Measurements from ENCODE around the gene VSTM4.
A peak's percentile ranks its signal among the peaks of the same experiment; 100 is the strongest.

Gene VSTM4

DNA sequence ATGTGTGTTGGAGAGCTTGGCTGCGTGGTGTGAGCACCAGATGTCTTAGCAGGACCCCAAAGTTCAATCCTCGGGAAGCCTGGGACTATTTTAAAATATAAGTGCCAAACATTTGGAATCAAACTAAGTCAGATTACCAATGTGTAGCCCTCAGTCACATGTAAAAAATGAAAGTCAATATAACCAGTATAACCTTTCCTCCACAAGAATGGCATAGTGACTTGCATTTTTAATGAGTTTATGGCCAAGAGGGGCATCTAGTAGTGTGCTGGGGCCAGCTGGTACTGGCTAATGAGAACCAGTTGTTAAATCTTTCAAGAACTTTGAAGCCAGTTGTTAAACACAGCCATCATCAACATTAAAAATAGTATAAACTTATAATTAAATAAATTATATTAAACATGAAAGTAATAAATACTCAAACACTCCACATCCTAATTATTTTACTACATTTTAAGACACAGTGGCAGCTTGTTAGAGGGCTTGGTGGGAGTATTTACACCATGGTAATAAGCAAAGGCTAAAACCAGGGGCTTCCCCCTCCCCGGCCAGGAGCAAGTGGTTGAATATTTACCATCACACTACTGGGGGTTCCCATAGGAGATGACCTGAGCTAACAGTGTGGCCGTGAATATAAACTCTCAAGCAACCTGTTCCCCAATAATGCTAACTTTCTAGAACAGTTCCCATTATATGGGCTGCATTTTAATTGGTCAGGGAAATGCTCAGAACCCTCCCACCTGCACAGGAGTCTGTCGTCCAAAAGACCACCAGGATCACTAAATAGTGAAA is 26.4 kb upstream of the VSTM4 start:
- TF ChIP-seq, protein P1, sequence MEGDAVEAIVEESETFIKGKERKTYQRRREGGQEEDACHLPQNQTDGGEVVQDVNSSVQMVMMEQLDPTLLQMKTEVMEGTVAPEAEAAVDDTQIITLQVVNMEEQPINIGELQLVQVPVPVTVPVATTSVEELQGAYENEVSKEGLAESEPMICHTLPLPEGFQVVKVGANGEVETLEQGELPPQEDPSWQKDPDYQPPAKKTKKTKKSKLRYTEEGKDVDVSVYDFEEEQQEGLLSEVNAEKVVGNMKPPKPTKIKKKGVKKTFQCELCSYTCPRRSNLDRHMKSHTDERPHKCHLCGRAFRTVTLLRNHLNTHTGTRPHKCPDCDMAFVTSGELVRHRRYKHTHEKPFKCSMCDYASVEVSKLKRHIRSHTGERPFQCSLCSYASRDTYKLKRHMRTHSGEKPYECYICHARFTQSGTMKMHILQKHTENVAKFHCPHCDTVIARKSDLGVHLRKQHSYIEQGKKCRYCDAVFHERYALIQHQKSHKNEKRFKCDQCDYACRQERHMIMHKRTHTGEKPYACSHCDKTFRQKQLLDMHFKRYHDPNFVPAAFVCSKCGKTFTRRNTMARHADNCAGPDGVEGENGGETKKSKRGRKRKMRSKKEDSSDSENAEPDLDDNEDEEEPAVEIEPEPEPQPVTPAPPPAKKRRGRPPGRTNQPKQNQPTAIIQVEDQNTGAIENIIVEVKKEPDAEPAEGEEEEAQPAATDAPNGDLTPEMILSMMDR (IDR thresholded peaks at IDR 0.05): no peak
- H3K27me3 Mint-ChIP-seq (ENCODE audit: low read depth, poor library complexity): peaks cover 9% of the 10 kb centered on the region
- no peak overlapping the region for H3K27ac Mint-ChIP-seq
- no peak overlapping the region for H3K4me3 Mint-ChIP-seq
- H3K4me1 Mint-ChIP-seq: peaks cover 18% of the 10 kb centered on the region
- no peak for DNase-seq
- H3K9me3 Mint-ChIP-seq: peaks cover 12% of the 10 kb centered on the region
- no peaks in the 10 kb centered on the region for H3K36me3 Mint-ChIP-seq (ENCODE audit: low read depth)

DNA sequence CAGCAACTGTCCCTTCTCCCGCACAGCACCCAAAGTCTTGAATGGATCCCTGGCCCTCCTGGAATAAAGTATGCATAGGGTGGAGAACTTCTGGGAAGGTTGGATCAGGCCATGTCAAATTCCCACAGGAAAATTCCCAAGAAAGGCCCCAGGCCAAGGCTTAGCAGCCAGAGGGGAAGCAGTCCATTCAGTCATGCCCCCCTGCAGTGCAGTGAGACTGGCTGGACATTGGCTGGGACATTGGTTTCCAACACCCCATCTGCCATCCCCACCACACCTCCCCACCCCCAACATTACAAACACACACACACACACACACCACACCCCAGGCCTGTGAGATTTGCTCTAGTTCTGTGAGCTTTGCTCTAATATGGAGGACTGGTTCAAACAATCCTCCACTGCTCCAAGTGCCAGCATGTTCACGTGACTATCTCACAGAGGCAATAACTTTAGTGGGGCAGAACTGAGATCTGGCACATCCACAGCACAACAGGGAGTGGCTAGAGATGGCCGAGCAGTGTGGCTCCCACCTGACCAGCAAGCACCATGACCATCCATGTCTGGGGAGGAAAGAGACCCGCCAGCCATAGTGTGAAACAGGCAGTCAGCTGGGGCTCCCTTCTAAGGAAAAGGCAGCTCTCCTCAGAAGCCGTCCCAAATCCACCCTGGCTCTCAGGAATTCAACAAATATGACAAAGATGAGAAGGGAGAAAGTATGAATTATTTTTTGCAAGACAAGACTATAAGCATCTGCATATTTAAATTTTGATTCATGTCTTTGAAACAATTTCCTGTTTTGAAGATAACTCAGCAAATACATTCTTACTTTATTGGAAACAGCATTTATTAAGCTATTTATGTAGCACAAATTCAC is 25.2 kb upstream of the VSTM4 start:
- no peak overlapping the region for H3K4me3 Mint-ChIP-seq
- TF ChIP-seq, protein P1 (IDR thresholded peaks at IDR 0.05): no peak
- peaks cover 25% of the 10 kb centered on the region for H3K4me1 Mint-ChIP-seq
- H3K9me3 Mint-ChIP-seq: peaks cover 14% of the 10 kb centered on the region
- DNase-seq: no peak
- peaks cover 9% of the 10 kb centered on the region for H3K27me3 Mint-ChIP-seq (ENCODE audit: low read depth, poor library complexity)
- no peaks in the 10 kb centered on the region for H3K36me3 Mint-ChIP-seq (ENCODE audit: low read depth)
- H3K27ac Mint-ChIP-seq: peak overlapping the region; percentile 50

DNA sequence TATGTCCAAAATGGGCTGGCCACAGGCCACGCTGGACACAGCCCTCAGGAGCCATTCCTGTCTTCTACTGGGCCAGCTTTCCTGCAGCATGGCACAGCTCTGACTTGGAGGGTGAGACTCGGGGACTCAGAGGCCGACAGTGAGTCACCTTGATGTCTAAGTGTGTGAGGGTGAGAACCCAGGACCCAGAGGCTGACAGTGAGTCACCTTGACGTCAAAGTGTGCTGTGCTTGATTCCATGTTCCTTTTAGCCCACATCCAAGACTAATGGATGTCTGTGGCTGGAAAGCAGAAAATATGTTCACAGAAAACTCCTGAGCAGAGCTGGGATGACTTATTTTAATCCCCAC is 24.5 kb upstream of the VSTM4 start:
- no peaks in the 10 kb centered on the region for H3K36me3 Mint-ChIP-seq (ENCODE audit: low read depth)
- peaks cover 14% of the 10 kb centered on the region for H3K9me3 Mint-ChIP-seq

DNA sequence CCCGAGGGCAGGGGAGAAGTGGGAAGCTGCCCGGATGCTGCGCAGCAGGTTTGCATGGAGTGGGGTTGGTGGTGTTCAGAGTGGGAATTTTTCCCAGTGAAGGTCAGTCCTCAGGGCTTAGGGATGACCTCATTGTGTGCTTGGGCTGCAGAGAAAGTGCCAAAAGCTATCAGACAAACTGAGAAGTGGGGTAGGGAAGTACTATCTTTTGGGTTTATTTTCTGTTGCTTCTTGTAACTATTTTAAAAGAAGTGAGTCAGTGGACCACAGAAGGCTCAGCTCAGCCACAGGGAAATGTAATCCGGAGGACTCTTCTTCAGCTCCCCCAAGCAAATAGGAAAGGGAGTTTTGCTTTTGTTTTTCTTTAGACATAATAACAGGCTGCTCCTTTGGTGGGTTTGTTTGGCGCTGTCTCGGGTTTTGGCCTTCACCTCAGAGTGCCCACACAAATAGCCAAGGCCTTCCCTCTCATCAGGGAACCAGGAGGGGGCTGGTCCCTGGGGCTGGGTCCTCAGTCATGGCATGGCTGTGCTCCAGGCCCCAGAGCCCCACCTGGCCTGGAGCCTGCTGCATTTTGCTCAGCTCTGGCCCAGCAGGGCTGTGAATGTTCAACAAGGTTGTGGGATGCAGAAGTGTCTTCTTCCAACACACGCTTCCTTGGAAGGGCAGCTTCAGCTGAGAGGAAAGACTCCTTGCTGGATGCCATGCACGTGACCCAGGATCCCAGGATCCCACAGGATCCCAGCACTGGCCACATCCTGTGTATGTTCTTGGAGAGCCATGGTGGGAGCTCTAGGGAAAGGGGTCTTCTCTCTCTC is 23.9 kb upstream of the VSTM4 start:
- peaks cover 9% of the 10 kb centered on the region for H3K27me3 Mint-ChIP-seq (ENCODE audit: low read depth, poor library complexity)
- no peak overlapping the region for H3K4me3 Mint-ChIP-seq
- no peaks in the 10 kb centered on the region for H3K36me3 Mint-ChIP-seq (ENCODE audit: low read depth)
- TF ChIP-seq, protein P1 (IDR thresholded peaks at IDR 0.05): no peak
- no peak overlapping the region for H3K27ac Mint-ChIP-seq
- H3K4me1 Mint-ChIP-seq: peaks cover 38% of the 10 kb centered on the region
- DNase-seq: no peak
- H3K9me3 Mint-ChIP-seq: peaks cover 14% of the 10 kb centered on the region

More for the DNA sequence above, 24.5 kb upstream of the VSTM4 start:
- Mint-ChIP-seq H3K4me1 (peaks cover 32% of the 10 kb centered on the region), H3K4me3 (no peak overlapping the region), H3K27me3 (ENCODE audit: low read depth, poor library complexity) (peaks cover 9% of the 10 kb centered on the region), H3K27ac (no peak overlapping the region)
- DNase-seq: no peak
- TF ChIP-seq, protein P1 (IDR thresholded peaks at IDR 0.05): no peak

DNA sequence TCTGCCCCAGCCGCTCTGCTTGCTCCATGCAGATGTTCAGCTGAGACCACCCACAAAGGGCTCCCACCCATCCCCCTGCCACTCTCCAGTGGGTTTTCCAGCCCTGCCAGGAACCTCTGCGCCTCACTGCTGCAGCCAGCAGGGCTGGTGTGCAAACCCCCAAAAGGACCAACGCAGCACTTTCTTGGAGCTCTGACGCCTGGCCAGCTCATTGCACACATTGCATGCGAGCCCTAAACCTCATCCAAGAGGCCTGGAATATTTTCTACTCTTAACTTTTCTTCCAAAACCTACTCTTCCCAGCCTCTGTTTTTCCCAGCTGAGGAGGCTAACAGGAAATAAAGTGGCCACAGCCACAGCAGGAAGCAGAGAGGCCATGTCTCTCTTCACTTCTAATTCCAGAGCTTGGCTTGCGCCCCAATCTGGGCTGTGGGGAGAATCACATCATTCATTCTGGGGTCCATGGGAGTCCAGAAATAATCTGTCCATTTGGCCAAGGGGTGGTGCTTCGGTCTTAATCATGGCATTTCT is 23.1 kb upstream of the VSTM4 start:
- Mint-ChIP-seq H3K36me3 (ENCODE audit: low read depth) (no peaks in the 10 kb centered on the region), H3K27ac (no peak overlapping the region), H3K27me3 (ENCODE audit: low read depth, poor library complexity) (peaks cover 9% of the 10 kb centered on the region), H3K9me3 (peaks cover 14% of the 10 kb centered on the region), H3K4me3 (no peak overlapping the region), H3K4me1 (peaks cover 34% of the 10 kb centered on the region)
- no peak for DNase-seq
- TF ChIP-seq, protein P1 (IDR thresholded peaks at IDR 0.05): no peak

Data from nephron progenitor cell (in vitro differentiated cells).